GM19455 (cell line): ENCODE measurements around the gene CAMK2N1.

Experiments used
- ATAC-seq: cut with Tn5 transposase; IDR thresholded peaks from one replicate; pipeline ENCODE4 v1.9.1; 2021; ENCODE audit not compliant: unreplicated experiment

The CAMK2N1 gene

DNA sequence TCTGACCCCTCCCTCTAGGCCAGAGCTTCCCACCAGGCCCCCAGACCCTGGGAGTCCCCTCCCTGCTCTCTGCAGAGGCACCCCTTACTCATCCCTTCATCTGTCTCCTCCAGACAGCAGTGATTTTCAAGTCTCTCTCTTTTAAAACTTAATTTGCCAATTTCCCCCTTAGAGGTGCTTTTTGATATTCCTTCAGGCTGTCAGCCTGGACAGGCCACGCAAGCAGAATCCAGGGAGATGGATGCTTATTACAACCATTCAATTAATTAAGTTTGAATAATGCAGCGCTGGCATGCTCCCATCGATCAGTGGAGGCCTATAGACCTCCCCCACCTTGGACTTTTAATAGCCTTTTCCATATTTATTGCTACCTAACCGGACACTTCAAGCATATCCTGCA lies 6.2 kb downstream of the CAMK2N1 start:
- no peak for ATAC-seq

DNA sequence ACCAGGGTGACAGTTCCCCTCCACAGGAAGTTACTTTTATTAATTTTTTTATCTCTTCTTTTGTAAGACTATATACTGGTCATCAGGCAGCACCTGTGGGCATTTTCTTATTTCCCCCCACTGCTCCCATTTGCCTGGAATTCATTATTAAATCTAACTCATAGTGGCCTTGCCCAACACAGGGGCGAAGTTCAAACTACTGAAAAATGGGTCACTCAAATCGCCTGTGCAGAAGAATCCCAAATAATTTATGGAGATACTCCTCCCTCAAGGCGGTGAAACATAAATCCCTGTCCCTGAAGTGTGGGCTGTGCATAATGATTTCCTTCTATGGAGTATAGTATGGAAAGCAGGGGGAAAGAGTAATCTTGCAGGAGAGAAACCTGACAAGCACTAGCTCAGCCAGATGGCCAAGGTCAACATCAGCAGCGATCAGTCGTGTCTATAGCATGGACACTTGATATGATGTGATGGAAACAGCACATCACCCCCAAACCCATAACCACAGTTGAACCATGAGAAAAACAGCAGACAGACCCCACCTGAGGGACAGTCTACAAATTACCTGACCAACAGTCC lies 7.9 kb downstream of the CAMK2N1 start:
- ATAC-seq, result no peak

DNA sequence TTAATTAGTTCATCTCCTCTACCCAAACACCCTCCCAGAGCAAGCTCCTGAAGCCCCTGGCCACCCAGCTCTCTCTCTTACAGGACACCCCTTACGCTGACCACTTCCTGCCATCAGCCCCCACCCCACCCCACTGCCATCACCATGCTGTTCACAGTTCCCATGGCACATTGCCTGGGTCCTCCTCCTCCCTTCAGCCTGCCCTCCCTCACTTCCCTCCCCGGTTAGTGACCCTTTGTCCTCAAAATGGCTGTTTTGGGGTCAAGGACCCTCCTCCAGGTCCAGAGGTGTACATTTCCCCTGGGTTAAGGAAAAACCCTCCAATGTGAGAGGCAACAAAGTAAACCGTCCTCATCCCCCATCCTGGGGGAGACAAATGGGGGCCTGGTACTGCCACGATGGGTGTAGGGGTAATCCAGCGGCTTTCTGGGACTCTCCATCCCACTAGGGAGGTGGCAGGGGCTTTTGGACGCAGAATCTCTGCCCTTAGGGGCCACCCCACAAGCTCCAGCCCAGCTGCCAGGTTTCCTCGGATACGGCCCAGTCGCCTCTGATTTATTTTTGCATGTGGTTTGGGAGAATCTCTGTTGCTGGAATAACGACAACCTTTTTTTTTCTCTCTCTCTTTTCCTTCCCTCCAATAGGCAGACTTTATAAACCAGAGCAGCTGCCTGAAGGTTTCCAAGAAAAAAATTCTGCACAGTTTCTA lies 8.5 kb downstream of the CAMK2N1 start:
- no peak for ATAC-seq

DNA sequence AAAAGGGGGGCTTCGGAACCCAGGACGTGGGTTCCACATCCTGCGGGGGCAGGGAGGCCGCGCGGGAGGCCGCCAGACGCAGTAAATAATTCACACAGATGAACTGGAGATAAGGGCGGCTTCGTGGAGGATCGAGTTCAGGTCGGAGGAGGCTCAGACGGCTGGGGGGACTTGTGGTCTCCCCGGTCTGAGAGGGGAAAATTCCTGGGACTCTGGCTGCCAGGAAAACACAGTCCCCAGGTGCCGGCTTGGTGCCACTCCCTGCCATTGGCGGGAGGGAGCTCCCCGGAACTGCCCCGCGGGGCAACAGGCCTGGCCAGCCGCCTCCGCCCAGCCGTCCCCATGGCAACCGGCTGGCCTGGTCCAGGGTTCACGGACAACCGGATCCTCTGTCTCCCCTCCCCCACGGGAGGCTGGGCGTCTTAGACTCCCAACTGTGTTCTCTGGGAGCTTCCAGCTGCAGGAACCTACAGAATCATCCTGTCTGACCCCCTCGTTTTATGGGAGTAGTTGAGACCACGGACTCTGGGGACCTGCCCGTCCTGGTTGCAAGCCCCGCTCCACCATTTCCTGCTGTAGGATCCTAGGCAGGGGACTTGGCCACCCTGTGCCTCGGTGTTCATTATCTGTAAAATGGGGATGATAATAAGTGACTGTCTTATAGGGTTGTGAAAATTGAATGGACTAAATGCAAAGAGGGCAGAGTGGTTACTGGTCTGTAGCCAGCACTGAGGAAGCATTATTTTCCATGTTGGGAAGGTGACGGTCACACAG lies 9.6 kb downstream of the CAMK2N1 start:
- ATAC-seq, result no peak

DNA sequence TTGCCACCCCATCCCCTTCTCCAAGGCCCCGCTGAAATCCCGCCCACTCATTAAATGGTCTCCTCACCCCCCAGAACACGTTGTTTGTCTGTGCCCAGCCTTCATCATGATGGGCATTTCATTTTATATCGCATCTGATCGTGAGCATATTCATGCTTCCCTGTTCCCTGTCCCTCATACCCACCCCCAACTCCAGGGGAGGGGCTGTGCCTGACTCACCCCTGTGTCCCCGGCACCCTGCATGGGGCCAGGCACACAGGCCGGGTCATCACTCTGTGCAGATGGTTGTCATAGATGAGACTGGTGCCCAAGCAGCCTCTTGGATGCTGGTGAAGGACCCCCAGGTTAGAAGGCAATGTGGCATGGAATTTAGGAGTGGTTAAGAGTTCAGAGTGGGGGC lies 11.0 kb downstream of the CAMK2N1 start:
- ATAC-seq, result no peak

DNA sequence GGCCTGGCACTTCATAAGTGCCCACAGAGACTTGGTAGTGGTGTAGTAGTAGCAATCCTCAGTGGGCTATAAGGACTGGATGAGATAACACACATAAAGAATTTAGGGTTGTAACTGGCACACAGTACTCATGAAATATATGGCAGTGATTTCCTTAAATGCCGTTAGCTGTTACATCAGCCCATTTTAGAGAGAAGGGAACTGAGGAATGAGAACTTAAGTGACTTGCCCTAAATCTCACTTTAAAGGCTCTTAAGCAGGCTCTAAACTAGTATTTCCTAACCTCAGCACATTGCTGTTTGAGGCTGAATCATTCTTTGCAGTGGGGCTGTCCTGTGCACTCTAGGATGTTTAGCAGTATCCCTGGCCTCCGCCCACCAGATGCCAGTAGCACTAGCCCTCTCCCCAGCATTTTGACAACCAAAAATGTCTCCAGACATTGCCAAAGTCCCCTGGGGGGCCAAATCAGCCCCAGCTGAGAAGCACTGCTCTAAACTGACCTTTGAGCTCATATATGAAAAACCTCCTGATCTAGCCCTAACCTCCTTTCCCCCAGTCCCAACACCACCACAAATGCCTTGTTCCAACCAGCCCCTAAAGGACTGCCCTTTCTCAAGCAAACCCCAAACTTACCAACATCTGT lies 11.6 kb downstream of the CAMK2N1 start:
- ATAC-seq, result no peak

DNA sequence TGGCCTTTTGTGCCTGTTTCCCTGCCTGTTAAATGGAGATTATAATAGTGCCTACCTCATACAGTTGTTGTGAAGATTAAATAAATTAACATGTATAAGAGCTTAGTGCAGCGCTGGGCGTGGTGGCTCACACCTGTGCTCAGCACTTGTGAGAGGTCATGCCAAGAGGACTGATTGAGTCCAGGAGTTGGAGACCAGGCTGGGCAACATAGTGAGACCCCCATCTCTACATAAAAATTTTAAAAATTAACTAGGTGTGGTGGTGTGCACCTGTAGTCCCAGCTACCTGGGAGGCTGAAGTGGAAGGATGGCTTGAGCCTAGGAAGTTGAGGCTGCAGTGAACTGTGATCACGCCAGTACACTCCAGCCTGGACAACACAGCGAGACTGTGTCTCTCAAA lies 12.1 kb downstream of the CAMK2N1 start:
- no peak for ATAC-seq

DNA sequence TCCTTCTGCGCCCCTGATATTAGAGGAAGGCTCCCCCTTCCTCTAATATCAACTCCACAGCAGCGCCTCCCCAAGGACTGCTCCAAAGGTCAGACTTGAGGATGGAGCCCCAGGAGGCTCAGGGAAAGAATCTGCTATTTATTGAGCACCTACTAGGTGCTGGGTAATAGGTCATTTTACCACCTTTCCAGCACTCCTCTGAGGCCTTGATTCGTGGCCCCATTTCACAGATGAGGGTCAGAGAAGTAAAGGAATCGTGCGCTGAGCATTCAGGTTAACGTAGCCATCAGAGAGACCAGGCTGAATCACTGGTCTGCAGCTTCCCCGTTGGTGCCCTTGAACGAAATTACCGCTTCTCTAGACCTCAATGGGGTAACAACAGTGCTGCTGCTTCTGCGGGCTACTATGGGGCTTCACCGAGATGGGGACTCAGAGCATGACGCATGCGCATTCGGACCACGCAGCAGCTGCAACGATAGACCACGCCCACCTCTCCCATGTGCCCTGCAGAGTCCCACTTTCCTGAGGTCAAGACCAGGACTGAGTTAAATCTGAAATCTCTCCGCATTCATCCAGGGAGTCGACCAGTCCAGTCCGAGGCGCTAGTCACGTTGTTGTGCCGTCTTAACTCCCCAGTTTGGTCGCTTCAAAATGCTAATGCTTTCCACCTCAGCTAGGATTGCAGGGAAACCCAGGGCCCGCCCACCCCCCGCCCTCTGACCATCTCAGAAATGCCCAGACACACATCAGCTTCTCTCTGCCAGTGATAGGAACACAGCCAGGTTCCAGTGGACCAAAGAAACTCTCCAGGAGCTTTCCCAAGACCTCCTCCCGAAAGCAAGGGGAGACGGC lies 12.9 kb downstream of the CAMK2N1 start:
- ATAC-seq, result no peak

DNA sequence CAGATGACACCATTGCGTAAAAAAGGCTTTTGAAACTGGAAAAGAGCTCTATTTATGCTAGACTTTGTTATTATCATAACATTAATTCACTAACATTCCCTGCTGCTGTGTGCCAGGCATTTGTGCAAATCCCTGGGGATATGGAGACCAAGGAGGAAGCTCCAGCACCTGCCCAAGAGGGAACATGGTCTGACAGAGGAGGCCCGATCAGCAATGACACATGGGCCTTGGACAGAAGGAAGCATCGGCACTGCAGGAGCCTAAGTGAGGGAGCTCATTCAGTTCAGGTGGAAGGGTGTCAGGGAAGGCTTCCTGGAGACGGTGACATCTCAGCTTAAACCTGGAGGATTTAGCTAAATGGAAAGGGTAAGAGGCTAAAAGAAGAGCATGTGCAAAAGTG lies 13.9 kb downstream of the CAMK2N1 start:
- ATAC-seq, result no peak

DNA sequence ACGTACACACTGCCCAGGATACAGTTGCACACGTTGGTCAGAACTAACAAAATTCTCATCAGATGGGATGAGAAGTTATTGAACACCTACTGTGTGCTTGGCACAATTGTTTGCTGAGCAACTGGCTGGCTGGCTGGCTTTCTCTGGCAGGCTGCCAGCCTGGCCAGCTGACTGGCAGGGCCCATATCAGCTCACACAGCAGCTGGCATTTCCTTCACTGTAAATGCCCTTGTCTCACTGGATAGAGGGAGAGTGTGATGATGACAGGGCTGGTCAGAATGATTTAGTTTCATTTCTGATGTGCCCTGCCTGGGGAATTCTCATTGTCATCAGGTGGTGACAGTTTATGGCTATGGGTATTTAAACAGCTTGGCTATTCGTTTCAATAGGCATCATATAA lies 15.8 kb downstream of the CAMK2N1 start:
- ATAC-seq, result no peak

DNA sequence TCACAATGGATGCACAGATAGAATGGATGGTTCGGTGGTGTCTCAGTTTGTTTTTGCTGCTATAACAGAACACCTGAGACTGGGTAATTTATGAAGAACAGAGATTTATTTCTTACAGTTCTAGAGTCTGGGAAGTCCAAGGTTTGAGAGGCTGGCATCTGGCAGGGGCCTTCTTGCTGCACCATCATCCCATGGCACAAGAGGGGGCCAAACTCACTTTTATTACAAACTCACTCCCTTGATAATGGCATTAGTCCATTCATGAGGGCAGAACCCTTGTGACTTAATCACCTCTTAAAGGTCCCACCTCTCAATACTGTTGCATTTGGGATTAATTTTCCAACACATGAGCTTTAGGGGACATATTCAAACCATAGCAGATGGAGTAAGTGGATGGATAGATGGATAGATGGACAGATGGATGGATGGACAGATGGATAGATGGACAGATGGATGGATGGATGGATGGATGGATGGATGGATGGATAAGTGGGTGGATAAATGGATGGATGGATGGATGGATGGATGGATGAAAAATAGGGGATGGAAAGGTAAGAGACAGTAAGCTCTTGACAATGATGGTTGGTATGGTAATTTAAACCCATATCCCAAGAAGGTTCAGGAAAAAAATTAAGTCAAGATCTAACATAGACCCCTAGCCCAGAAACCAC lies 16.5 kb downstream of the CAMK2N1 start:
- no peak for ATAC-seq

DNA sequence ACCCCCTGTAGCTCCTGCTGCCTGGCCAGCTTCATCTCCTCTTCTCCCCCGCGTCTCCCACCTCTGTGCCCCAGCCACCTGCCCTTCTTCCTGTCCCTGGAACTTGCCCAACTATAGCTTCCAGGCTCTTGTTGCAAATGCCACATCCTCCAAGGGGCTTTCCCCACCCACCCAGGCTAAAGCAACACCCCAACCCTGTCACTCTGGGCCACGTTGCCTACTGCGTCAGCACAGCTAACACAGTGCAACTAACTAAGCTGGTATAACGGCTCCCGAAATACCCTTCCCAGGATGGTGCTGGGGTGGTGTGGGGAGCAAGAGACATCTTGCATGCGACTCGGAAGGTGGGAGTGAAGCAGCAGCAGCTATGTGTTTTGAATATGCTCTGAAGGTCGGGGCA lies 19.7 kb downstream of the CAMK2N1 start:
- no peak for ATAC-seq

DNA sequence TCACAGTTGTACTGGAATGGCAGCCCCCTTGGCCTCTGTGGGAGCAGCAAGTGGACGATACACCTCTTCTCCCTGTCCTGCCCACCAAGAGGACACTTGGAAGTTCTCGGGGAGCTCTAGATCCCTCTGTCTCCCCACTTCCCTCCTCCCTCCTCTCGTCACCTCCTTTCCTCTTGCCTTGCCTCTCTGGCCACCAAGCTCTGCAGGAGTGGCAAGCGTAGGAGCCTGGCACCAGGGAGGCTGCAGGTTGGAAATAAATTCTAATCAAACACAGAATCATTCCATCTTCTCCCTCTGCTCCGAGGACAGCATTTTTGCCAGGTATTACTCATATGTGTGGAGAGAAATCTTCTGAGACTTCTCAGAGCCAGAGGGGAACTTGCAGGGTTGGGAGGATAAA lies 20.8 kb downstream of the CAMK2N1 start:
- ATAC-seq, result no peak

DNA sequence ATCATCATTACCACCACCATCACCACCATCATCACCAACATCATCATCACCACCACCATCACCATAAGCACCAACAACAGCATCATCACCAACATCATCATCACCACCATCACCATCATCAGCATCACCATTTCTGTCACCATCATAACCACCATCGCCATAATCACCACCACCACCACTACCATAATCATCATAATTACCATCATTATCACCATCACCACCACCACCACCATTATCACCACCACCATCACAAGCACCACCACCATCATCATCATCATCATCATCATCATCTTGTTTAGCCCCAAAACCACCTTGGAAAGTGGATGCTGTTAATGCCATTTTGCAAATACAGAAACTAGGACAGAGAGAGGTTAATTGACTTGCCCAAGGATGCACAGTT lies 22.5 kb downstream of the CAMK2N1 start:
- no peak for ATAC-seq

DNA sequence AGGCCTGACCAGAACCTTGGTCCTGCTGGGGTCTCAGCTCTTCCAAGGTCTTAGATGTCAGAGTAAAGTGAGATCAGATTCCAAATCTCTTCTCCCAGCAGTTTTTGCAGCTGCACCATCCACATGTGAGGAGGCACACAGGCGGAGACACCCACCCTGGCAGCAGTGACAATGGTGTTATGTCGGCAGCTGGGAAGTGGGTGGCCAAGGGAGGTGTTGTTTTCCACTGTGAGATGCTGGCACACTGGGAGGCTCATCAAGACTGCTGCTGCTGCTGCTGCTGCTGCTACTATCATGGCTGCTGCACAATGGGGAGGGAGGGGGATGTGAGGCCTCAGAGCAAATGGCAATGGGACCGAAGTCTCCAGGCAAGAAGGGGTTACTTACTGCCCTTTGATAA lies 23.6 kb downstream of the CAMK2N1 start:
- ATAC-seq, result no peak

DNA sequence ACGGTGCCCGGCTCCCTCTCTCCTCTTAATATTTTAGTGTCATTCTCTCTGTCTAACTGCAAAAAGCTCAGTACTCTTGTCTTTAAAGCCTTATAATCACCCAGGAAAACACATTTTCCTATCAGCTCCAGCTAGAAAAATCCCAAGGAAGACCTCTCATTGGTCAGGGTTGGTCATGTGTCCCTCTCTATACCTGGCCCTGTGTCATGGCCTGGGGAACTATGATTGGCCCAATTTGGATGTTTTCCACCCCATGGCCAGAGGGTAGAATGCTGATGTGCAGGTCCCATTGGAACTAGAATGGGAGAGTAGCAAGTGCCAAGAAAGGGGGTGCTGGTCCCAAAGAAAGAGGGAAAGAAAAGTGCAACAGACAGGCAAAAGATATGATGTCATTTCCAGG lies 27.3 kb downstream of the CAMK2N1 start:
- no peak for ATAC-seq

DNA sequence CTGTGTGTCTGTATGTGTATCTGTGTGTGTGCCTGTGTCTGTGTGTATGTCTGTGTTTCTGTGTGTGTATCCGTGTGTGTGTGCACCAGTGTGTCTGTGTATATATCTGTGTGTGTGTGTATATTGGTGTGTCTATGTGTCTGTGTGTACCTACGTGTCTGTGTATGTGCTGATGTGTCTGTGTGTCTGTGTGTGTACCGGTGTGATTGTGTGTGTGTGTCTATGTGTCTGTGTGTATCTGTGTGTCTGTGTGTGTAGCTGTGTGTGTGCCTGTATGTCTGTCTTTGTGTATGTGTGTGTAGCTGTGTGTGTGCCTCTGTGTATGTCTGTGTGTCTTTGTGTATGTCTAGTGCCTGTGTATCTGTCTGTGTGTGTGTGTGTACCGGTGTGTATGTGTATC lies 32.0 kb downstream of the CAMK2N1 start:
- no peak for ATAC-seq

DNA sequence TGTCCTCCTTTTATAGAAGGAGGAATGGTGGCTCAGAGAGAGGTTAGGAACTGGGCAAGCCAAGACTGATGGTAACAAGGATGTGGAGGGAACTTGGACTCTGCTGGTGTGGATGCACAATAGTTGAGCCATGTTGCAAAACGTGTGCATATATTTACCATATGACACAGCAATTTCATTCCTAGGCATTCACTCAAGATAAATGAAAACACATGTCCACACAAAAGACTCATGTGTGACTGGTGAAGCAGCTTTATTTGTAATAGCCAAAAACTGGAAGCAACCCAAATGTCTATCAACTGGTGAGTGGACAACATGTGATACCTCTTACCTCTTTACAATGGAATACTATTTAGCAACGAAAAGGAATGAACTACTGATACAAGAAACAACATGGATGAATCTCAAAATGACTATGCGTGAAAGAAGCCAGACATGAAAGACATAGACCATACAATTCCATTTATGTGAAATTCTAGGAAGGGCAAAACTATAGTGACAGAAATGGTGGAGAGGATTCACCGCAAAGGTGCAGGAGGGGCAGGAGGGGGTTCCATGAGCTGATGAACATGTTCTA lies 36.2 kb downstream of the CAMK2N1 start:
- ATAC-seq, result no peak

DNA sequence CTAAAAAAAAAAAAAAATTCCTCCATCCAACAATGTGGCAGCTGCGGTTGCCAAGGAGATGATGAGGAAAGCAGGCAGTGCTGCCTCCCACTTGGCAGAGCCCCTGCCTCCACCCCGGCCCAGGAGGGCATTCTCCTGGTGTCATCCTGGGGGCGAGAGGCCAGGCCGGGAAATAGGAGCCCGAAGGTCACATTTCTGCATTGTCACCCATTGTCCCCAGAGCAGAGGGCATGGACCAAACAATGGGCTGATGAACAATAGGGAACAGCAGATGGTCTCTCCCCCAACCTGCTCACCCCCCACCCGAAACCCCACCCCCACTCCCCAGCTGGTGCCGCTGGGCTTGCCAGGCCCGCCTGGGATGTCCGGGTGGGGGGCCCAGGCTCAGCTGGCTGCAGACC lies 37.3 kb downstream of the CAMK2N1 start:
- no peak for ATAC-seq

DNA sequence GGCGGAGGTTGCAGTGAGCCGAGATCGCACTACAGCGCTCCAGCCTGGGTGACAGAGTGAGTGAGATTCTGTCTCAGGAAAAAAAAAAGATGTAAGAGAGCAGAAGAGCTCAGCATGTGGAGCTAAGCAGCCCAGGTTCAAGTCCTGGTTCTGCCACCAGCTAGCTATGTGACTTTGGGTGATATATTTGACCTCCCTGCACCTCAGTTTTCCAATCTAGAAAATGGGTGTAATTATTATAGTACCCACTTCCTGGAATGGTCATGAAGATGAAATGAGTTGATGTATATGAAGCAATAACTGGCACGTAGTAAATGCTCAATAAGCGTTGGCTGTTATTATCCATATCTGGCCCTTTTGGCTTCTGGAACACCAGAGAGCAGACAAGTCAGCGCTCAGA lies 38.2 kb downstream of the CAMK2N1 start:
- no peak for ATAC-seq
